PC-3 (cell line): Measurements from ENCODE around the gene FAM131C. TPM values are rescaled to one million over a fixed set of nuclear protein-coding genes. Genes with fewer than 3 reads are reported as not detected.
"Not testable (repeated sequence)": the region's sequence is repeated elsewhere in the genome, so short reads cannot be mapped to it uniquely, and the experiment has no call there.

Source experiments
- ATAC-seq: fragments of 200-7000 bp; cut with Tn5 transposase; 2 replicates; pipeline ENCODE4 v1.9.1; 2020; ENCODE audit warnings: mild to moderate bottlenecking, moderate library complexity
- BruUV-seq: library from RNA; stranded (reverse); fragments of 400-500 nt; replicated peaks from 2 replicates; lab custom pipeline; 2021; lab: Mats Ljungman, UMichigan
- CTCF ChIA-PET: fragments of 300-600 bp; sonication (Branson Sonifier 250); formaldehyde crosslinking; loops from one replicate; lab custom pipeline; 2022; ENCODE audit warnings: antibody characterized with exemption; lab: Charles Lee
- POLR2A ChIA-PET: fragments of 300-600 bp; sonication (Branson Sonifier 250); formaldehyde crosslinking; loops from one replicate; lab custom pipeline; 2022; ENCODE audit warnings: antibody characterized with exemption; ENCODE audit not compliant: unreplicated experiment; lab: Charles Lee
- DNase-seq: peaks from one replicate; pipeline ENCODE4 v3.0.0-alpha.2; 2015
- H2AFZ ChIP-seq: fragments of 300-600 bp; sonication (generic); 2 replicates; pipeline ENCODE4 v1.6.0; 2016; ENCODE audit warnings: antibody characterized with exemption, low read length
- H3F3A ChIP-seq: fragments of 300-600 bp; sonication (generic); one replicate; pipeline ENCODE4 v1.6.0; 2017; ENCODE audit warnings: antibody characterized with exemption, low read length, control low read depth, mild to moderate bottlenecking; ENCODE audit not compliant: unreplicated experiment
- H3K27ac ChIP-seq: fragments of 300-600 bp; sonication (generic); 2 replicates; pipeline ENCODE4 v1.5.1; 2016; ENCODE audit warnings: mild to moderate bottlenecking, low read length
- H3K27me3 ChIP-seq: fragments of 300-600 bp; sonication (generic); 2 replicates; pipeline ENCODE4 v1.6.1; 2016; ENCODE audit warnings: low read length, mixed read lengths
- H3K36me3 ChIP-seq: fragments of 300-600 bp; sonication (generic); 2 replicates; pipeline ENCODE4 v1.6.1; 2016; ENCODE audit warnings: low read depth, mixed run types, low read length, mixed read lengths
- H3K4me1 ChIP-seq: fragments of 300-600 bp; sonication (generic); 2 replicates; pipeline ENCODE4 v1.5.1; 2016; ENCODE audit warnings: low read length; ENCODE audit not compliant: insufficient read depth
- H3K4me2 ChIP-seq: fragments of 300-600 bp; sonication (generic); 2 replicates; pipeline ENCODE4 v1.6.0; 2016; ENCODE audit warnings: low read length
- H3K4me3 ChIP-seq: fragments of 300-600 bp; sonication (generic); 2 replicates; pipeline ENCODE4 v1.5.1; 2016; ENCODE audit warnings: mild to moderate bottlenecking, low read length, mixed read lengths
- H3K79me2 ChIP-seq: fragments of 300-600 bp; sonication (generic); 2 replicates; pipeline ENCODE4 v1.6.1; 2017; ENCODE audit warnings: low read length, mixed read lengths
- H3K9ac ChIP-seq: fragments of 300-600 bp; sonication (generic); 2 replicates; pipeline ENCODE4 v1.6.0; 2016; ENCODE audit warnings: mild to moderate bottlenecking, low read length
- H3K9me2 ChIP-seq: fragments of 300-600 bp; sonication (generic); replicated peaks from 2 replicates; pipeline ENCODE4 v1.6.1; 2016; ENCODE audit warnings: mixed run types, low read length, mixed read lengths
- H3K9me3 ChIP-seq: fragments of 300-600 bp; sonication (generic); 2 replicates; pipeline ENCODE4 v1.6.1; 2016; ENCODE audit warnings: low read length, mixed read lengths
- H4K20me1 ChIP-seq: fragments of 300-600 bp; sonication (generic); 2 replicates; pipeline ENCODE4 v1.6.1; 2016; ENCODE audit warnings: low read length, mixed read lengths
- EZH2 ChIP-seq: fragments of 300-600 bp; sonication (generic); IDR thresholded peaks from one replicate; pipeline ENCODE4 v1.6.1; 2017; ENCODE audit warnings: antibody characterized with exemption, mild to moderate bottlenecking, low read length; ENCODE audit not compliant: unreplicated experiment
- EZH2phosphoT487 ChIP-seq: fragments of 300-600 bp; sonication (generic); IDR thresholded peaks from 2 replicates; pipeline ENCODE4 v1.6.1; 2018; ENCODE audit warnings: mild to moderate bottlenecking, antibody characterized with exemption, low read length, borderline replicate concordance
- intact Hi-C: fragments of 100-400 bp; cut with micrococcal nuclease; formaldehyde crosslinking; loops from 2 replicates; pipeline ENCODE4 v1.9.0; 2023
- total RNA-seq: library from RNA; depleted of rRNA; stranded (reverse); fragments of >200 nt; gene quantifications from 2 replicates; pipeline ENCODE4 v1.2.3, GENCODE V29; 2014
- TF ChIP-seq, protein P1 (sequence below): fragments of 300-600 bp; sonication (generic); conservative IDR thresholded peaks from 2 replicates; pipeline ENCODE4 v1.5.1; 2017; ENCODE audit warnings: antibody characterized with exemption, low read depth, mild to moderate bottlenecking, low read length

The FAM131C gene
- total RNA-seq, 1 experiment from 2014 or later = 7.7 TPM

DNA sequence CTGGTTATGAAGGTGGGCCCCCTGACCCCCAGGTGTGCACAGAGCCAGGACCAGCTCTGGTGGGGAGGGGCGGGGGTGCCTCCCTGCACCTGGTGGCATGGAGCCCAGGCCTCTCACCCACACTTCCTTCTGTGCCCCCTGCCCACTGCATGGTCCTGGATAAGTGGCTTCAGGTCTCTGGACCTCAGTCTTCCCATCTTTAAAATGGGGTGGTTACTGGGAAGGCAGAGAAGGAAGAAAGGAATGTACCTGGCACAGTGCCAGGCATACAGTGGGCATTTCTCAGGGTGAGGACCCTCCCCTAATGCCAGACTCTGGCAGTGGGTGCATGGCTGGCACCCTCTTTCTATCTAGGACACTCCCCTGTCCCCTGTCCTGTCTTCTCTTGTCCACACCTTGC, 44.2 kb downstream of the FAM131C start:
- ChIA-PET POLR2A (no interaction called here), CTCF (no interaction called here)
- Histone ChIP-seq H3K9me3 (no peaks in the 10 kb centered on the region), H3K79me2 (no peaks in the 10 kb centered on the region), H3K4me2 (no peak overlapping the region), H3K27ac (no peak overlapping the region), H3K9ac (no peak overlapping the region), H4K20me1 (no peaks in the 10 kb centered on the region), H3K36me3 (no peaks in the 10 kb centered on the region), H3F3A (no peaks in the 10 kb centered on the region), H3K4me3 (no peak overlapping the region), H3K4me1 (no peaks in the 10 kb centered on the region), H3K27me3 (no peaks in the 10 kb centered on the region), H3K9me2 (no peaks in the 10 kb centered on the region), H2AFZ (no peak overlapping the region)
- intact Hi-C loops = no loop called here
- no peak for ATAC-seq
- BruUV-seq = no TSS peak
- TF ChIP-seq, protein P1, sequence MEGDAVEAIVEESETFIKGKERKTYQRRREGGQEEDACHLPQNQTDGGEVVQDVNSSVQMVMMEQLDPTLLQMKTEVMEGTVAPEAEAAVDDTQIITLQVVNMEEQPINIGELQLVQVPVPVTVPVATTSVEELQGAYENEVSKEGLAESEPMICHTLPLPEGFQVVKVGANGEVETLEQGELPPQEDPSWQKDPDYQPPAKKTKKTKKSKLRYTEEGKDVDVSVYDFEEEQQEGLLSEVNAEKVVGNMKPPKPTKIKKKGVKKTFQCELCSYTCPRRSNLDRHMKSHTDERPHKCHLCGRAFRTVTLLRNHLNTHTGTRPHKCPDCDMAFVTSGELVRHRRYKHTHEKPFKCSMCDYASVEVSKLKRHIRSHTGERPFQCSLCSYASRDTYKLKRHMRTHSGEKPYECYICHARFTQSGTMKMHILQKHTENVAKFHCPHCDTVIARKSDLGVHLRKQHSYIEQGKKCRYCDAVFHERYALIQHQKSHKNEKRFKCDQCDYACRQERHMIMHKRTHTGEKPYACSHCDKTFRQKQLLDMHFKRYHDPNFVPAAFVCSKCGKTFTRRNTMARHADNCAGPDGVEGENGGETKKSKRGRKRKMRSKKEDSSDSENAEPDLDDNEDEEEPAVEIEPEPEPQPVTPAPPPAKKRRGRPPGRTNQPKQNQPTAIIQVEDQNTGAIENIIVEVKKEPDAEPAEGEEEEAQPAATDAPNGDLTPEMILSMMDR = no peak
- TF ChIP-seq EZH2 (no peak), EZH2phosphoT487 (no peak)
- no peak for DNase-seq

- BruUV-seq, H3K4me1 ChIP-seq, H3K4me3 ChIP-seq, H3K79me2 ChIP-seq, H3K9ac ChIP-seq, H3K36me3 ChIP-seq, H3K9me3 ChIP-seq, H3K9me2 ChIP-seq, H4K20me1 ChIP-seq, ATAC-seq, H3K27ac ChIP-seq, H3K27me3 ChIP-seq, POLR2A ChIA-PET, DNase-seq, CTCF ChIA-PET, H3K4me2 ChIP-seq, H3F3A ChIP-seq, H2AFZ ChIP-seq, intact Hi-C loops: not testable (repeated sequence)
These were observed 44.5 kb downstream of the FAM131C start for GRCh38 chr1:16029003-16029268.

GRCh38 chr1:16028237-16029002, 45.0 kb downstream of the FAM131C start:
- Histone ChIP-seq H4K20me1 (no peaks in the 10 kb centered on the region), H3K4me3 (no peak overlapping the region), H3K9me3 (no peaks in the 10 kb centered on the region), H3K36me3 (no peaks in the 10 kb centered on the region), H3K4me1 (no peaks in the 10 kb centered on the region), H3K9me2 (no peaks in the 10 kb centered on the region), H3K9ac (no peak overlapping the region), H3K27ac (no peak overlapping the region), H3K4me2 (no peak overlapping the region), H3F3A (no peaks in the 10 kb centered on the region), H2AFZ (no peak overlapping the region), H3K27me3 (no peaks in the 10 kb centered on the region), H3K79me2 (no peaks in the 10 kb centered on the region)
- POLR2A ChIA-PET = no interaction called here
- CTCF ChIA-PET = interaction anchor here (0.6 kb wide), 1 partner anchor 71 kb away, joined by 4 read pairs; no protein-coding TSS in a partner anchor
- TF ChIP-seq EZH2phosphoT487 = no peak
- no peak for TF ChIP-seq EZH2
- TF ChIP-seq, protein P1 = no peak
- BruUV-seq = no TSS peak
- DNase-seq (no peak), ATAC-seq (no peak)
- intact Hi-C loops = no loop called here
